Measurements from ENCODE around the gene SENP5. TPM values are rescaled to one million over a fixed set of nuclear protein-coding genes. Genes with fewer than 3 reads are reported as not detected.

SENP5 gene
- total and polyA plus RNA-seq, 4 donors: 3.9 to 26.9 (median 14.3) TPM

- Histone ChIP-seq H3K4me3 (ENCODE audit: low read depth in 1 of 3, low read length in 3 of 3) (no peak overlapping the region), H3K36me3 (ENCODE audit: control insufficient read depth in 4 of 4, insufficient read depth in 3 of 4, low read depth in 1 of 4, low read length in 3 of 4) (peaks cover 6 to 53% (median 49%) of the 10 kb centered on the region in 4 donors)
- 97% methylated on average over 5 of the region's 5 CpGs for WGBS
Observed at GRCh38 chr3:196938576-196938975, 70.9 kb downstream of the SENP5 start.

GRCh38 chr3:196941729-196942225 lies 74.1 kb downstream of the SENP5 start:
- peak overlapping the region; percentile 88 to 98 (median 94) for H3K4me3 ChIP-seq (ENCODE audit: low read depth in 1 of 3, low read length in 3 of 3)
- peaks cover 2 to 23% (median 22%) of the 10 kb centered on the region in 4 donors for H3K4me1 ChIP-seq (ENCODE audit: control insufficient read depth in 4 of 4, insufficient read depth in 4 of 4, low read length in 3 of 4)
- no peaks in the 10 kb centered on the region for H3K9me3 ChIP-seq (ENCODE audit: control insufficient read depth in 4 of 4, low read length in 3 of 4)
- peaks cover 1 to 25% (median 20%) of the 10 kb centered on the region in 4 donors for H3K36me3 ChIP-seq (ENCODE audit: control insufficient read depth in 4 of 4, insufficient read depth in 3 of 4, low read depth in 1 of 4, low read length in 3 of 4)
- under 1% methylated on average over 31 of the region's 31 CpGs for WGBS
- peak overlapping the region; percentile 58 to 68 for H3K9ac ChIP-seq (ENCODE audit: low read depth in 1 of 2, low read length in 2 of 2)
- peak overlapping the region; percentile 88 to 94 for H3K27ac ChIP-seq (ENCODE audit: low read depth in 1 of 2, low read length in 2 of 2)
- H3K27me3 ChIP-seq (ENCODE audit: control insufficient read depth in 4 of 4, insufficient read depth in 4 of 4, low read length in 3 of 4): no peaks in the 10 kb centered on the region
- no peak for DNase-seq (ENCODE audit: low spot score)
- TF ChIP-seq MAX (IDR thresholded peaks at IDR 0.05) (no peak), CTCF (IDR thresholded peaks at IDR 0.05; ENCODE audit: low read depth, low read length, missing input control) (no peak), FOXA1 (IDR thresholded peaks at IDR 0.05) (no peak), GABPA (IDR thresholded peaks at IDR 0.05 in 1 of 2, conservative IDR thresholded peaks at IDR 0.05 in 1 of 2) (no peak), RXRA (IDR thresholded peaks at IDR 0.05) (no peak), RAD21 (IDR thresholded peaks at IDR 0.05) (no peak), JUND (IDR thresholded peaks at IDR 0.05) (no peak), HNF4G (IDR thresholded peaks at IDR 0.05) (no peak), SP1 (IDR thresholded peaks at IDR 0.05) (no peak), NR2F2 (IDR thresholded peaks at IDR 0.05) (no peak)

More at GRCh38 chr3:196938576-196938975, 70.9 kb downstream of the SENP5 start:
- H3K9me3 ChIP-seq (ENCODE audit: control insufficient read depth in 4 of 4, low read length in 3 of 4): no peaks in the 10 kb centered on the region
- peaks cover 2 to 19% (median 17%) of the 10 kb centered on the region in 4 donors for H3K4me1 ChIP-seq (ENCODE audit: control insufficient read depth in 4 of 4, insufficient read depth in 4 of 4, low read length in 3 of 4)
- TF ChIP-seq ZBTB33 (IDR thresholded peaks at IDR 0.05) (no peak), RXRA (IDR thresholded peaks at IDR 0.05) (no peak), CTCF (IDR thresholded peaks at IDR 0.05; ENCODE audit: low read depth, low read length, missing input control) (no peak), SP1 (IDR thresholded peaks at IDR 0.05) (no peak), HNF4A (conservative IDR thresholded peaks at IDR 0.05) (no peak), GABPA (IDR thresholded peaks at IDR 0.05 in 1 of 2, conservative IDR thresholded peaks at IDR 0.05 in 1 of 2) (no peak), NR2F2 (IDR thresholded peaks at IDR 0.05) (no peak), ATF3 (IDR thresholded peaks at IDR 0.05) (no peak), FOXA2 (IDR thresholded peaks at IDR 0.05) (no peak)
- no peak for DNase-seq (ENCODE audit: low spot score)
- no peaks in the 10 kb centered on the region for H3K27me3 ChIP-seq (ENCODE audit: control insufficient read depth in 4 of 4, insufficient read depth in 4 of 4, low read length in 3 of 4)
- H3K9ac ChIP-seq (ENCODE audit: low read depth in 1 of 2, low read length in 2 of 2): no peak overlapping the region
- no peak overlapping the region for H3K27ac ChIP-seq (ENCODE audit: low read depth in 1 of 2, low read length in 2 of 2)
